Measurements from ENCODE around the gene CD28. TPM values are rescaled to one million over a fixed set of nuclear protein-coding genes. Genes with fewer than 3 reads are reported as not detected.
"Not testable (repeated sequence)": the region's sequence is repeated elsewhere in the genome, so short reads cannot be mapped to it uniquely, and the experiment has no call there.

Gene CD28
- polyA plus RNA-seq, 4 donors: 0.98 to 2.5 (median 1.4) TPM

- no peak for DNase-seq (ENCODE audit: low read depth in 4 of 4, low spot score in 2 of 4)
Measured at GRCh38 chr2:203743441-203743981, 37.1 kb downstream of the CD28 start.

GRCh38 chr2:203744091-203744490 lies 37.7 kb downstream of the CD28 start:
- no peak for DNase-seq (ENCODE audit: low read depth in 4 of 4, low spot score in 2 of 4)

GRCh38 chr2:203745267-203745666 lies 38.8 kb downstream of the CD28 start:
- DNase-seq (ENCODE audit: low read depth in 4 of 4, low spot score in 2 of 4): no peak

GRCh38 chr2:203748331-203749126 lies 42.1 kb downstream of the CD28 start:
- DNase-seq (ENCODE audit: low read depth in 4 of 4, low spot score in 2 of 4): no peak

- DNase-seq (ENCODE audit: low read depth in 4 of 4, low spot score in 2 of 4): no peak
Measured at GRCh38 chr2:203750346-203751068, 44.1 kb downstream of the CD28 start.

DNA sequence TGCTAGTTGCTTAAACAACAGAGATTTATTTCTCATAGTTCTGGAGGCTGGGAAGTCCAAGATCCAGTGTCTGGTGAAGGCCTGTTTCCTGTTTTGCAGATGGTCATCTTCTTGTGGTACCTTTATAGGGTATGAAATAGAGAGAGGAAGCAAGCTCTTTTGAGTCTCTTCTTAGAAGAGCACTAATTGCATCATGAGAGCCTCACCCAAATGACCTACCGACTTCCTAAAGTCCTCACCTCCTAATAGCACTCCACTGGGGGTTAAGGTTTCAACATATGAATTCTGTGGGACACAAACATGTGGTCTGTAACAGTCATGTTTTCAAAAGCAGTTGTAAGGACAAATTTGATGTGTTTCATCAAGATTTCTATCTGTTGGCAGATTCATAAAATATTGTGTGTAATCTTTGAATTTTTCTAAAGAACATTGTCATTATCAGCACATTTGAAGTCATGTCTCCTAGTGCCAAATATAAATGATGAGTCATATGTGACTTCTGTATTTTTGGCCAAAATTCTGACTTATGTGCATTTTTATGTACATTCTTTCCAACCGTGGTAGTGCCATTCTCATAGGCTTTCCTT lies 45.3 kb downstream of the CD28 start:
- no peak for DNase-seq (ENCODE audit: low read depth in 4 of 4, low spot score in 2 of 4)

DNA sequence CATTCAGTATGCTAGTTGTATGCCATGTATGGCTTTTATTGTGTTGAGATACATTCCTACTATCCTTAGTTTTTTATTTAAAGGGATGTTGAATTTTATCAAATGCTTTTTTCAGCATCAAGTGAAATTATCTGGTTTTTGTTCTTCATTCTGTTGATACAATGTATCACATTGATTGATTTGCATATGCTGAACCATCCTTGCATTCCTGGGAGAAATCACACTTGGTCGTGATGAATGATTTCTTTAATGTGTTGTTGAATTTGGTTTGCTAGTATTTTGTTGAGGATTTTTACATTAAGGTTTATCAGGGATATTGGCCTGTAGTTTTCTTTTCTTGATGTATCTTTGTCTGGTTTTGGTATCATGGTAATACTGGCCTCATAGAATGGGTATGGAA lies 49.7 kb downstream of the CD28 start:
- DNase-seq (ENCODE audit: low read depth in 4 of 4, low spot score in 2 of 4): no peak

- no peak for DNase-seq (ENCODE audit: low read depth in 4 of 4, low spot score in 2 of 4)
Measured at GRCh38 chr2:203758841-203759689, 52.6 kb downstream of the CD28 start.

GRCh38 chr2:203759690-203760365 lies 53.4 kb downstream of the CD28 start:
- no peak for DNase-seq (ENCODE audit: low read depth in 4 of 4, low spot score in 2 of 4)

- DNase-seq (ENCODE audit: low read depth in 4 of 4, low spot score in 2 of 4): no peak
Measured at GRCh38 chr2:203761121-203761520, 54.7 kb downstream of the CD28 start.

GRCh38 chr2:203763241-203763937 lies 57.0 kb downstream of the CD28 start:
- peak in 1 of 4 donors; percentile 23 for DNase-seq (ENCODE audit: low read depth in 4 of 4, low spot score in 2 of 4)

GRCh38 chr2:203763938-203764664 lies 57.7 kb downstream of the CD28 start:
- DNase-seq (ENCODE audit: low read depth in 4 of 4, low spot score in 2 of 4): no peak

- no peak for DNase-seq (ENCODE audit: low read depth in 4 of 4, low spot score in 2 of 4)
Measured at GRCh38 chr2:203772456-203773165, 66.2 kb downstream of the CD28 start.

- no peak for DNase-seq (ENCODE audit: low read depth in 4 of 4, low spot score in 2 of 4)
Measured at GRCh38 chr2:203774760-203775159, 68.3 kb downstream of the CD28 start.

- DNase-seq (ENCODE audit: low read depth in 4 of 4, low spot score in 2 of 4): no peak
Measured at GRCh38 chr2:203775684-203776083, 69.2 kb downstream of the CD28 start.

- DNase-seq (ENCODE audit: low read depth in 4 of 4, low spot score in 2 of 4): no peak
Measured at GRCh38 chr2:203777030-203777429, 70.6 kb downstream of the CD28 start.

DNA sequence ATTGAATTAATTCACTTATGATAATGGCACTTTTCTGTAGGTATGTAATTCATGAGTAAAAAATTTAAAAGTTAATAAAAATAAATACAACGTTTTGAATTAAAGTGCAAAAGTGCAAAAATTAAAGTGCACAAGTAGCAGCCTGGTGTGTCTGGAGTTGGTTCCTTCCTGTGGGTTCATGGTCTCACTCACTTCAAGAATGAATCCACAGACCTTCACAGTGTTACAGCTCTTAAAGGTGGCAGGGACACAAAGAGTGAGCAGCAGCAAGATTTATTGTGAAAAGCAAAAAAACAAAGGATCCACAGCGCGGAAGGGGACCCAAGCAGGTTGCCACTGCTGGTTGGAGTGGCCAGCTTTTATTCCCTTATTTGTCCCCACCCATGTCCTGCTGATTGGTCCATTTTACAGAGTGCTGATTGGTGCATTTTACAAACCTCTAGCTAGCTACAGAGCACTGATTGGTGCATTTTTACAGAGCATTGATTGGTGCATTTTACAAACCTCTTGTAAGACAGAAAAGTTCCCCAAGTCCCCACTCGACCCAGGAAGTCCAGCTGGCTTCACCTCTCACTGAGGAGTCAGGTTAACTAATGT lies 73.1 kb downstream of the CD28 start:
- DNase-seq (ENCODE audit: low read depth in 4 of 4, low spot score in 2 of 4): not testable (repeated sequence)

DNA sequence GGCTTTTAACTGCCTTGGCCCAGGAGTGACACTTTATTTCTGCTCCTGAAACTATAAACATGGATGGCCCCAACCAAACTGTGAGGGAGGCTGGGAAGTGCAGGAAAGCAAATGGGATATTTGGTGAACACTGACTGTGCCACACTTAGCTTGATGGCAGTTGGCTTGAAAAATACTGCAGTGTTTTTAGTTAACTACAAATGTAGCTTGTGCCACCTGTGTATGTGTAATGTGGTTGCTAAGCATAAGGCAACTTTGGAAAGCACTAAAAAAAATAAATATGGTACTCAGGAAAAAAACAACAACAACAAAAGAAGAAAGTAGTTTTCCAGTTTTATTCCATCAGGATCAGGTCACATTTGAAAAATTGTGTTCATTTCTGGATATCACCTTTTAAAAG lies 73.8 kb downstream of the CD28 start:
- DNase-seq (ENCODE audit: low read depth in 4 of 4, low spot score in 2 of 4): no peak

All from left renal cortex interstitium (tissue), 4 donors.